GM19328 (cell line): ENCODE data around the gene SERINC2.
"Not testable (repeated sequence)": the region's sequence is repeated elsewhere in the genome, so short reads cannot be mapped to it uniquely, and the experiment has no call there.

Experiments used
- ATAC-seq: cut with Tn5 transposase; IDR thresholded peaks from one replicate; pipeline ENCODE4 v1.9.1; 2021; ENCODE audit warnings: mild to moderate bottlenecking, moderate library complexity; ENCODE audit not compliant: unreplicated experiment

SERINC2 gene

DNA sequence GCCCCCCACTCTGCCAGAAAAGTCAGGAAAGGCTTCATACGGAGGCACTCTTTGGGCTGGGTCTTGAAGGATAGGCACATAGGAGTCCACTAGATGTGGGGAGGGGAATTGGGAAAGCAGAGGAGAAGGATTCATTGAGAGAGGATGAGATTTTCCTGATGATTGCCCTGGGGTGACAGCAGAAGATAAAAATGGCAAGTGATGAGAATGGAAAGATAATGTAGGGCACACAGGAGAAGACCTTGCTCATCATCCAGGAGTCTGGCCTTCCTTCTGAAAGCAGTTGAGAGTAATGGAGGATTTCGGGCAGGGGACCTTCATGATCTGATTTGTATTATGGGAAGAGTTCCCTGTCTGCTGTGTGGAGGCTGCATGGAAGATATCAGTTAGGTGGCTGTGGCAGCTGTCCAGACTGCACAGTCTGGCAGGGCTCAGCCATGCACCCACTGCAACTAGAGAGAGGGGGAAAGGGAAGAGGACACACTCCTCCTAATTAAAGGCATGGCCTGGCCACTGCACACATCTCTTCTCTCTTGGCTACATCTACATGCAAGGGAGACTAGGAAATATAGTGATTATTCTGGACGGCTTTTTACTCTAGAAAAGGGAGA is 30.5 kb upstream of the SERINC2 start:
- no peak for ATAC-seq

DNA sequence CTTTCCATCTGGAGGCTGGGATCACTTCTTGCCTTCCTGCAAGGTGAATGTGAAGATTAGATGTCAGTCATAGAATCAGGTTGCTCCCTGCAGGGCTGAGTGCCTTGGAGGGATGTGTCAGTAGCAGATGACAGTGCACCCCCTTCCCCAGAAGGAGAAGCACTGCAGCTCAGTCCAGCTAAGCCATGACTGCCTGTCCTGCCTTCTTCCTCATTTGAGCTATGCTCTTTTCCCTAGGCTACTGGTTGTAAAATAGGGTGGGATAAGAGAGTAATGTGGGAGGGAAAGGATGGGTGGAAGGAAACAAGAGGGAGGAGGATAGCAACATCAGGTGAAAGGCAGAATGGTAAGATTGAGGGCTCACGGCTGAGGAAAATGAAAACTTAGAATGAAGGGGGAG is 29.0 kb upstream of the SERINC2 start:
- no peak for ATAC-seq

GRCh38 chr1:31386576-31387243 is 26.3 kb upstream of the SERINC2 start:
- ATAC-seq: not testable (repeated sequence)

- ATAC-seq: no peak
Observed at GRCh38 chr1:31387612-31388011, 25.4 kb upstream of the SERINC2 start.

DNA sequence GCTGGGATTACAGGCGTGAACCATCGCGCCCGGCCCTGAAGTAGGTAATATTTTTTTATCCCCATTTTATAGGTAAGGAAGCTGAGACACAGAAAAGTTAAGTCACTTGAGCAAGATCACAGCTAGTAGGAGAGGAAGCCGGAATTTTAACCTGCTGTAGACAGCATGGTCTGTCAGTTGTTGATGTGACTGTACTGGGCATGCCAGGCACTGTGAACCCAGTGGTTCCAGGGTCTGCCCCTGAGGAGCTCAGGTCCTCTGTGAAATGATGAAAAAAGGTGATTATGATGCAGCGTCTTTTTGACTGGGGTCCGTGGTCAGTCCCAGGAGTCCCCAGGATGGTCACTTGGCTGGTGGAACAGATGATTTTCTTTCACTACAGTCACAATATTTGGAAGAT is 23.4 kb upstream of the SERINC2 start:
- no peak for ATAC-seq

GRCh38 chr1:31390071-31390470 is 22.9 kb upstream of the SERINC2 start:
- no peak for ATAC-seq

GRCh38 chr1:31393463-31393862 is 19.6 kb upstream of the SERINC2 start:
- ATAC-seq: no peak

GRCh38 chr1:31394584-31395193 is 18.3 kb upstream of the SERINC2 start:
- ATAC-seq: peak; percentile 60

GRCh38 chr1:31396633-31397351 is 16.2 kb upstream of the SERINC2 start:
- no peak for ATAC-seq

DNA sequence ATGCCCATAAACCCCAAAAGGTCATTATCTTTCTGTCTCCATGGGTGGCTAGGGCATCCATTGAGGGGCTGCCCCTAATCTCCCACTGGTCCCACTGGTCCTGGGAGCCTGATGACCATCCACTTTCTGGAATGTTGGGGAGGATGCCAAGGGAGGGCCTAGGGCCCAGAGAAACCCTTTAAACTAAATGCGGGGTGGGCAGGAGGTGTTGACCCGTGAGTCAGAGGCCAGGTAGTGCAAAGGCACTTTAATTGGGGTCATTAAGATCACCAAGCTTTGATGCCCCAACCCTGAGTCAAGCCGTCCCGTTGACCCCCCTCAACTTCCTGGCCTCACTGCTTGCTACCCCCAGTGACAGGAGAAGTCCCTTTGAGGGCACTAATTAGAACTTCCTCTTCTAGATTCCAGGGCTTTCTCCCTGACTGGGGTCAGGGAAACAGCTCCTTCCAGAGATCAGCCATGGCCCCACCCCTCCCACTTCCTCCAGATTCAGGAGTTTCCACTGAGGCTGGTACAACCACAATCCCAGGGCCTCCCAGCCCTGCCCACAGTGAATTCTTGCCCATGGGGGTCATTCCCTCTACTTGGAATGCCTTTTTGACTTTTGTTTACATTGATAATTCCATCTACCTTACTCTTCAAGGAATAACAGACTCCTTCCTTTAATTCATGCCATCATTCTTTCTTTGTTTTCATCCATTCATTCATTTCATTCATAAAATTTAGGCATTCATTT is 15.5 kb upstream of the SERINC2 start:
- ATAC-seq: no peak

DNA sequence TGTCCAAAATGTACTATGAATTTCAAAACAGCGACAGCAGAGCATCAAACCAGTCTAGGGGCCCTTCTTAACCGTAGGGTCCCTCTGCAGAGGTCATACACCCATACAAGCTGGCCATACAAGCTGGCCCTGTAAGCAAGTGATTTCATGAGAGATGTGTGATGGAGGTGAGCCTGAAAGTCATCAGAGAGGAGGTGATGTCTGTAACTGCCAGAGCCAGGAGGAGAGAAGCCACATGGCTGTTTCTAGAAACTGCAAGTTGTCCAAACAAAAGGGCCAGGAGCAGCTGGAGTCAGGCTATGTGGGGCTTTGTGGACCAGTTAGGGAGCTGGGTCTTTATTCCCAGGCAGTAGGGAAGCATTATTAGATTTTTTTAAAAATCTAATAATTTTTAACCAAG is 14.8 kb upstream of the SERINC2 start:
- ATAC-seq: no peak

GRCh38 chr1:31399976-31400375 is 13.0 kb upstream of the SERINC2 start:
- no peak for ATAC-seq

- ATAC-seq: no peak
Observed at GRCh38 chr1:31400393-31400792, 12.6 kb upstream of the SERINC2 start.

DNA sequence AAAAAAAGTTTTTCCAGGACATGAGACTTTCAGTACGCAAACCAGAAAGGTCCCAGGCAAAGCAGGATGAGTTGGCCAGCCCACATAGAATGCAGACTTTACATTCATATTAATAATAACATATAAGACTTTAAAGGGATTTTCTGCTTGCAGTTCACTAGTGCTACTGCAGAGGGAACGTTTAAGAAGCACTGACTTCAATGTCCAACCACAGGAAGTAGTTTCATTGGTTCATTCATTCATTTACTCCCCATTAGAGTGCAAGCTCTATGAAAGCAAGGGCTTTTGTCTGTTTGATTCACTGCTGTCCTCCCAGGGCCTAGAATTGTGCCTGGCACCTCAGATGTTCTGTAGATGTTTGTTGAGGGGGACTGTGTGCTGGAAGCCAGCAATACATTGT is 11.8 kb upstream of the SERINC2 start:
- ATAC-seq: no peak

DNA sequence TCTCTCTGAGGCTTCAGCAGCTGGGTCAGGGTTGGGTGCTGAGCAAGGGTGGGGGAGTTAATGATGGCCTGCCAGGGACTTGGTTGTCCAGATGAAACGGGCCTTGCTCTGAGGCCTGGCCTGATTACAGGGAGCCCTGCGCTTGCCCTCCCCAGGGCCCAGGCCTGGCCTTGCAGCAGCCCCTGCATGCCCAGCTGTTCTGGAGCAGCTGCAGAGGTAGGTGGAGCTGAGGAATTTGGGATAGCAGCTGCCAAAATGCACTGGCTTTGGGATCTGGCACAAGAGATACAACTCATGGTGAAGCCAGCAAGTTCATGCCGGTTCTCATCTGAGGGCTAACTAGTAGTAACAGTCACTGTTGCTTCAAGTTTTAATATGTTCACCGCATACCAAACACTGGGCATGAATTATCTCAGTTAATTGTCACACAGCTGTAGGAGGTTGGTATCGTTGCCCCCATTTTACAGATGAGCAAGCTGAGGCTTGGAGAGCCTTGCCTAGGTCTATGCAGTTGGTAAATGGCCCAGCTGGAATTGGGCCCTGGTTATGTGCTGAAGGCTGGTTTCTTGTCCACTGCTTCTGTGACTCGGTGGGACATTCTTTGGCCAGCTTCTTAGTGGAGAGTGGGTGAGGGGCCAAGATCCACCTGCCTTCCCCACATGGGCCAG is 7.3 kb upstream of the SERINC2 start:
- ATAC-seq: no peak

- ATAC-seq: no peak
Observed at GRCh38 chr1:31407029-31407626, 5.9 kb upstream of the SERINC2 start.

DNA sequence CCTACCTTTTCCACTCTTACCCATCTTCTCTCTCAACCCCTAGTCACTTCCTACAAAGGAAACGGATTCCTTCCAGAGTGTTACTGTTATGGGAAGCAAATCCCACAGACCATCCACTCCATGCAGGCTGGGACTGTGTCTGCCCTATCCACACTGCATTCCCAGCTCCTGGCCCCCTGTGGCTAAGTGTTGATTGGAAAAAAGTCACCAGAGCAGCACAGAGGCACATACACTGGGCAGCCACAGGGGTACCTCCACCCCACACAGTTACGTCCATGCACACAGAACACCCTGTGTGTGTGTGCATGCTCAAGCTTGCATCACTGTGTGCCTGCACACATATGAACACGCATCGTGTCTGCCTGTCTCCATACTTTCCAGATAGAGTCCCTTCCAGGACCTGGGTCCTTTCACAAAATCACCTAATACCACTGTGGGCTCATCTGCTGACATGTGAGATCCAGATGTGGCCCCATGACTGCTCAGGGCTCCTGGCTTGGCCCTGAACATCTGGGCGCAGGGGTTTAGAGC is 4.2 kb upstream of the SERINC2 start:
- no peak for ATAC-seq

DNA sequence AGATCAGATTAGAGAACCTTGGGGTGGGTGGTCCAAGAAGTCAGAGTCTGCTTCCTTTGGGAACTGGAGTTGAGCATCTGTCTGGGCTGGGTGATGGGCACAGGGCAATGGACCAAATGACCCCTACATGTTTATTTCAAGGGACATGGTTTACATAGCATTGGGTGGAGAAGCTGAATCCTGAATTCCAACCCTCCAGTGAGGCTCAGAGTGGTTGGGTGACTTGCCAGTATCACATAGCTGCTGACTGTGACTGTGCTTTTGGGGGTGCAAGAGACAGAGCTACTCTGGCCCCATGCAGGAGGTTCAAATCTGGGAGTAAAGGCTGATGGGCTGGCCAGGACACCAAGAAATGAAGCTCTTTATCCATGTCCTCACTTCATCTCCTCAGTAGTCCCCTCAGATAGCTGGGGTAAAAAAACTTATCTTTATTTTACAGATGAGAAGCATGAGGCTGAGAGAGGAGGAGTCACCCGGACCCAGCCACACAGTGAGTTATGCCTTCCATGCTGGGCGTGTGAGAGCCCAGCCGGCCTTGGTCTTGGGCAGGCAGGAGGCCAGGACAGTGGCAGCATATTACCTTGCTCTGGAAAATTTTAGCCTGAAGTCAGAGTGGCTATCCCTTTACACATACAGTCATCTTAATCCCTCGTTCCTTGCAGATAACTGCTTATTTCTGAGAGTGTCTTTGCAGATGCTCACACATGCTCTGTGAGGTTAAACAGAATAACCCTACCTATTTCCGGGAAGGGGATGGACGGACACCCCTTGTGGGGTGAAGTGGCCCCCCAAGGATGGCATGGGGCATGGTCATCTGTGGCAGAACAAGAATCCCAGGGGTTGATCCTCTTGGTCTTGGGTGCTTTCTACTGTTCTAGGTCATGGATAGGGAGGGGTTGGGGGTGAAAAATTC is 2.8 kb upstream of the SERINC2 start:
- no peak for ATAC-seq

DNA sequence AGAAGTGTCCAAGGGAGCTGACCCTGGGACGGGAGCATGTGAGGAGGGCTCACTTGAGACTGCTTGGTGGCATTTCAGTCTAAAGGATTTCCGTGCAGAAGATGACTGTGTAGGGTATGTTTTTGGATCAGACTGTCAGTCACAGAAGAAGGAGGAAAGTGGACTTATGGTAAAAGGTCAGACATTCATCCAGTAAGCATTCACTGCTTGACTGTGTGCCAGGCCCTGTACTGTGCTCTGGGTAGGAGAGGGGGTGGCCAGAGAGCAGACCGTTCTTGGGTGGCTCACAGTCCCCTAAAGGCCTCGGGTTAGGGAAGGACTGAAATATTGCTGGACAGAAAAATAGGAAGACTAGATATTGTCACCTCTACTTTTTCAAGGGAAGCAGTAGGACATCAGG is 2.1 kb upstream of the SERINC2 start:
- no peak for ATAC-seq
